Neutrophil (primary cell): ENCODE results near the gene TBX4.
"Not testable (repeated sequence)": the region's sequence is repeated elsewhere in the genome, so short reads cannot be mapped to it uniquely, and the experiment has no call there.

Experiments used
- H3K27ac ChIP-seq: fragments of 200-600 bp; sonication (generic); 2 replicates; pipeline ENCODE4 v1.5.1; 2016; ENCODE audit warnings: mild to moderate bottlenecking, moderate library complexity
- H3K27me3 ChIP-seq: fragments of 200-600 bp; sonication (generic); 2 replicates; pipeline ENCODE4 v1.6.0; 2016; ENCODE audit warnings: mild to moderate bottlenecking
- H3K36me3 ChIP-seq: fragments of 200-600 bp; sonication (generic); 2 replicates; pipeline ENCODE4 v1.5.1; 2017
- H3K4me1 ChIP-seq, 2 experiments: fragments of 200-600 bp in 1 of 2; sonication (generic) in 1 of 2; 1 replicate in 1 of 2; 2 replicates in 1 of 2; pipeline versions ENCODE4 v1.5.1 to v1.6.1; 2013 to 2016; ENCODE audit warnings: low read depth in 1 of 2, low read length in 1 of 2, mild to moderate bottlenecking in 1 of 2, moderate library complexity in 1 of 2; ENCODE audit not compliant: control insufficient read depth in 1 of 2, insufficient read depth in 1 of 2
- H3K4me3 ChIP-seq, 2 experiments: fragments of 200-600 bp in 1 of 2; sonication (generic) in 1 of 2; 1 replicate in 1 of 2; 2 replicates in 1 of 2; pipeline ENCODE4 v1.5.1; 2013 to 2016; ENCODE audit warnings: low read depth in 1 of 2, low read length in 1 of 2, mild to moderate bottlenecking in 1 of 2, moderate library complexity in 1 of 2
- H3K9me3 ChIP-seq: fragments of 200-600 bp; sonication (generic); 2 replicates; pipeline ENCODE4 v1.5.1; 2016
- CTCF ChIP-seq: fragments of 200-600 bp; sonication (generic); IDR thresholded peaks from 2 replicates; pipeline ENCODE4 v1.5.1; 2016; ENCODE audit warnings: antibody characterized with exemption

The TBX4 gene

GRCh38 chr17:61440697-61441096 lies 11.5 kb upstream of the TBX4 start:
- no peak for TF ChIP-seq CTCF
- no peaks in the 10 kb centered on the region for H3K4me1 ChIP-seq
- no peaks in the 10 kb centered on the region for H3K9me3 ChIP-seq
- no peak overlapping the region for H3K27ac ChIP-seq
- no peak overlapping the region for H3K4me3 ChIP-seq
- H3K36me3 ChIP-seq, result no peaks in the 10 kb centered on the region
- H3K27me3 ChIP-seq, result peaks cover 88% of the 10 kb centered on the region

GRCh38 chr17:61441507-61441906 lies 10.7 kb upstream of the TBX4 start:
- not testable (repeated sequence) for H3K4me3 ChIP-seq, H3K36me3 ChIP-seq, H3K27ac ChIP-seq, H3K4me1 ChIP-seq, H3K9me3 ChIP-seq
- peaks cover 88% of the 10 kb centered on the region for H3K27me3 ChIP-seq

- Histone ChIP-seq H3K4me1 (no peaks in the 10 kb centered on the region), H3K36me3 (no peaks in the 10 kb centered on the region), H3K9me3 (no peaks in the 10 kb centered on the region), H3K27me3 (peaks cover 88% of the 10 kb centered on the region), H3K27ac (no peak overlapping the region), H3K4me3 (no peak overlapping the region)
- TF ChIP-seq CTCF, result no peak
Observed at GRCh38 chr17:61442136-61442775, 10.0 kb upstream of the TBX4 start.

GRCh38 chr17:61442878-61443474 lies 9.2 kb upstream of the TBX4 start:
- TF ChIP-seq CTCF, result no peak
- Histone ChIP-seq H3K4me1 (no peaks in the 10 kb centered on the region), H3K4me3 (no peak overlapping the region), H3K27ac (no peak overlapping the region), H3K36me3 (no peaks in the 10 kb centered on the region), H3K9me3 (no peaks in the 10 kb centered on the region), H3K27me3 (peaks cover 88% of the 10 kb centered on the region)

GRCh38 chr17:61443475-61443882 lies 8.7 kb upstream of the TBX4 start:
- Histone ChIP-seq H3K27me3 (peaks cover 88% of the 10 kb centered on the region), H3K4me1 (no peaks in the 10 kb centered on the region), H3K4me3 (no peak overlapping the region), H3K9me3 (no peaks in the 10 kb centered on the region), H3K36me3 (no peaks in the 10 kb centered on the region), H3K27ac (no peak overlapping the region)
- TF ChIP-seq CTCF, result no peak

GRCh38 chr17:61444075-61444474 lies 8.1 kb upstream of the TBX4 start:
- Histone ChIP-seq H3K27me3 (peaks cover 93% of the 10 kb centered on the region), H3K27ac (no peak overlapping the region), H3K9me3 (no peaks in the 10 kb centered on the region), H3K36me3 (no peaks in the 10 kb centered on the region), H3K4me3 (no peak overlapping the region), H3K4me1 (no peaks in the 10 kb centered on the region)
- TF ChIP-seq CTCF, result no peak
